A673 (cell line): ENCODE measurements around the gene ULBP1. TPM values are rescaled to one million over a fixed set of nuclear protein-coding genes. Genes with fewer than 3 reads are reported as not detected.
"Not testable (repeated sequence)": the region's sequence is repeated elsewhere in the genome, so short reads cannot be mapped to it uniquely, and the experiment has no call there.

Experiments used
- BruUV-seq: library from RNA; stranded (reverse); fragments of 400-500 nt; replicated peaks from 2 replicates; lab custom pipeline; 2021; lab: Mats Ljungman, UMichigan
- CTCF ChIA-PET: fragments of 300-600 bp; sonication (Branson Sonifier 250); formaldehyde crosslinking; loops from one replicate; lab custom pipeline; 2022; ENCODE audit warnings: antibody characterized with exemption; lab: Charles Lee
- POLR2A ChIA-PET: fragments of 300-600 bp; sonication (Branson Sonifier 250); formaldehyde crosslinking; loops from one replicate; lab custom pipeline; 2022; ENCODE audit warnings: antibody characterized with exemption; ENCODE audit not compliant: low non-redundant PET; lab: Charles Lee
- DNase-seq: peaks from one replicate; pipeline ENCODE4 v3.0.0-alpha.2; 2015; ENCODE audit warnings: low spot score
- H3K27ac ChIP-seq: fragments of 200-600 bp; sonication (generic); 2 replicates; pipeline ENCODE4 v1.5.1; 2016; ENCODE audit warnings: mixed run types, low read depth, mild to moderate bottlenecking, mixed read lengths, antibody characterized with exemption, low read length; ENCODE audit not compliant: poor library complexity, severe bottlenecking
- H3K27me3 ChIP-seq: fragments of 200-600 bp; sonication (generic); replicated peaks from 2 replicates; pipeline ENCODE4 v1.6.1; 2017; ENCODE audit warnings: mixed run types, low read depth, mild to moderate bottlenecking, mixed read lengths, antibody characterized with exemption, low read length; ENCODE audit not compliant: insufficient read depth, poor library complexity
- H3K36me3 ChIP-seq: fragments of 200-600 bp; sonication (generic); 2 replicates; pipeline ENCODE4 v1.6.1; 2016; ENCODE audit warnings: mixed run types, mild to moderate bottlenecking, mixed read lengths, antibody characterized with exemption, low read length; ENCODE audit not compliant: insufficient read depth, poor library complexity, severe bottlenecking
- H3K4me1 ChIP-seq: fragments of 200-600 bp; sonication (generic); 2 replicates; pipeline ENCODE4 v1.6.1; 2017; ENCODE audit warnings: mixed run types, mild to moderate bottlenecking, mixed read lengths, antibody characterized with exemption, low read length; ENCODE audit not compliant: insufficient read depth, poor library complexity, severe bottlenecking
- H3K4me3 ChIP-seq: fragments of 200-600 bp; sonication (generic); 2 replicates; pipeline ENCODE4 v1.5.1; 2016; ENCODE audit warnings: low read depth, mixed run types, mild to moderate bottlenecking, mixed read lengths, low read length; ENCODE audit not compliant: poor library complexity, severe bottlenecking
- H3K9me3 ChIP-seq: fragments of 200-600 bp; sonication (generic); 2 replicates; pipeline ENCODE4 v1.6.1; 2016; ENCODE audit warnings: mixed run types, low read depth, mild to moderate bottlenecking, mixed read lengths, antibody characterized with exemption, low read length; ENCODE audit not compliant: poor library complexity, severe bottlenecking
- EZH2 ChIP-seq: fragments of 200-600 bp; sonication (generic); IDR thresholded peaks from 2 replicates; pipeline ENCODE4 v1.6.1; 2017; ENCODE audit warnings: borderline replicate concordance, low read depth, mild to moderate bottlenecking, mixed read lengths, antibody characterized with exemption, low read length; ENCODE audit not compliant: poor library complexity, severe bottlenecking
- intact Hi-C: fragments of 100-400 bp; cut with micrococcal nuclease; formaldehyde crosslinking; loops from one replicate; pipeline ENCODE4 v1.10.0; 2022; ENCODE audit not compliant: unreplicated experiment
- total RNA-seq: library from RNA; stranded (reverse); gene quantifications from 2 replicates; pipeline ENCODE4 v1.2.3, GENCODE V29; 2021
- TF ChIP-seq, protein P1 (sequence below): fragments of 300-800, 200-600 bp; sonication (generic); conservative IDR thresholded peaks from 2 replicates; pipeline ENCODE4 v1.5.1; 2017; ENCODE audit warnings: low read depth, mild to moderate bottlenecking, antibody characterized with exemption, low read length, moderate library complexity, mixed read lengths

ULBP1 gene
- total RNA-seq, 1 experiment from 2014 or later, result 5.2 TPM

DNA sequence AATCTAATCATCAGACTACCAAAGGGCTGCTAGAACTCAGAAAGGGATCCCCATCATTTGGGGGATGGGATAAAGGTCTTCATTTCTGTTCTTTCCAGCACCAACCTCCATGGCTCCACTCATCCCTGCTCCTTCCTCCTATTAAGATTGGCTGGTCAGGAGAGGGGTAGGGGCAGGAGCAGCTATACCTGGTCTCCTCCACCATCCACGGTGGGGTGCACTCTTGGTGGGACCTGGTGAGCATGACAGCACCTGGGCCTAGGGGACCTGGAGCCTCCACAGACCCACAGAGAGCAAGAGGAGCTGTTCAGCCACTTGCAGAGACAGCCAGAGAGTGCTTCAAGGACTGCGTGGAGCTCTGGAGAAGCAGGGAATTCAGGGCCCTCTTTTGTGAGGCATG is 28.1 kb upstream of the ULBP1 start:
- Histone ChIP-seq H3K27ac (no peak overlapping the region), H3K36me3 (no peaks in the 10 kb centered on the region), H3K27me3 (peaks cover 32% of the 10 kb centered on the region), H3K9me3 (no peaks in the 10 kb centered on the region), H3K4me3 (no peak overlapping the region), H3K4me1 (no peaks in the 10 kb centered on the region)
- no peak for DNase-seq
- ChIA-PET CTCF (interaction anchor here (0.7 kb wide), 1 partner anchor 75 kb away, joined by 7 read pairs; no protein-coding TSS in a partner anchor), POLR2A (no interaction called here)
- TF ChIP-seq, protein P1, sequence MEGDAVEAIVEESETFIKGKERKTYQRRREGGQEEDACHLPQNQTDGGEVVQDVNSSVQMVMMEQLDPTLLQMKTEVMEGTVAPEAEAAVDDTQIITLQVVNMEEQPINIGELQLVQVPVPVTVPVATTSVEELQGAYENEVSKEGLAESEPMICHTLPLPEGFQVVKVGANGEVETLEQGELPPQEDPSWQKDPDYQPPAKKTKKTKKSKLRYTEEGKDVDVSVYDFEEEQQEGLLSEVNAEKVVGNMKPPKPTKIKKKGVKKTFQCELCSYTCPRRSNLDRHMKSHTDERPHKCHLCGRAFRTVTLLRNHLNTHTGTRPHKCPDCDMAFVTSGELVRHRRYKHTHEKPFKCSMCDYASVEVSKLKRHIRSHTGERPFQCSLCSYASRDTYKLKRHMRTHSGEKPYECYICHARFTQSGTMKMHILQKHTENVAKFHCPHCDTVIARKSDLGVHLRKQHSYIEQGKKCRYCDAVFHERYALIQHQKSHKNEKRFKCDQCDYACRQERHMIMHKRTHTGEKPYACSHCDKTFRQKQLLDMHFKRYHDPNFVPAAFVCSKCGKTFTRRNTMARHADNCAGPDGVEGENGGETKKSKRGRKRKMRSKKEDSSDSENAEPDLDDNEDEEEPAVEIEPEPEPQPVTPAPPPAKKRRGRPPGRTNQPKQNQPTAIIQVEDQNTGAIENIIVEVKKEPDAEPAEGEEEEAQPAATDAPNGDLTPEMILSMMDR, result no peak
- TF ChIP-seq EZH2, result no peak
- intact Hi-C loops, result loop anchor here (2.0 to 10.0 kb wide), 3 partner anchors 399 to 879 kb away; no protein-coding TSS in a partner anchor
- no TSS peak for BruUV-seq

- Histone ChIP-seq H3K9me3 (no peaks in the 10 kb centered on the region), H3K4me1 (no peaks in the 10 kb centered on the region), H3K36me3 (no peaks in the 10 kb centered on the region), H3K4me3 (no peak overlapping the region), H3K27me3 (peaks cover 23% of the 10 kb centered on the region), H3K27ac (no peak overlapping the region)
- CTCF ChIA-PET, result no interaction called here
- BruUV-seq, result no TSS peak
- no peak for TF ChIP-seq EZH2
- TF ChIP-seq, protein P1, result no peak
- POLR2A ChIA-PET, result no interaction called here
- intact Hi-C loops, result loop anchor here (10.0 kb wide), 2 partner anchors 398 to 458 kb away; no protein-coding TSS in a partner anchor
- DNase-seq, result no peak
Observed at GRCh38 chr6:149936743-149937142, 27.0 kb upstream of the ULBP1 start.

DNA sequence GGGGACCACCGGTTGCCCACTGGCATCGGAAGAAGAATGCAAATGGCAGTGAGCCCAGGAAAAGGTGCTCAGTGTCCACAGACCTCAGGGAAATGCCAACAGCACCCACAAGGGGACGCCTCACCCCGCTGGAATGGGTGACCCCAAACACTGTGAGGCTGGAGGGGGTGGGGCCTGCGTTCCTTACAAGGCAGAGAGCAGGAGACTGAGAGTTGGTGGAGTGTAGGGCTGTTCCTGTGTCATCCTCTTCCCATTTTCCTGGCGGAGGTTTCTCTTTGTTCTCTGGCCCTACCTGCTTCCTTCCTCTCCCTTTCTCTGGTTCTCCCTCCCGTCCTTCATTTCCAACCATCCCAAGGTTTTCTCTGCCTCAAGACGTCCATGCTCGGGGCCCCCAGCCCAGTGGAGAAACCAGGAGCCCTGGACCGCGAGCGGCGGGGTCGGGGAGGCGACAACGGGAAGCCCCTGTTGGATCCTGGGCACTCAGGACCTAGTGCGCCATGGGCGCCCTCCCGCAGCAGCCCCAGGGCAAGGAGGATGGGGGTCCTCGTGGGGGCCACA is 25.7 kb upstream of the ULBP1 start:
- POLR2A ChIA-PET, H3K36me3 ChIP-seq, DNase-seq, CTCF ChIA-PET, H3K4me1 ChIP-seq, H3K27ac ChIP-seq, H3K9me3 ChIP-seq, BruUV-seq: not testable (repeated sequence)
- H3K4me3 ChIP-seq, result peak overlapping the region; percentile 42
- peaks cover 23% of the 10 kb centered on the region for H3K27me3 ChIP-seq
- intact Hi-C loops, result loop anchor here (10.0 kb wide), 2 partner anchors 397 to 457 kb away; no protein-coding TSS in a partner anchor
